Prostate gland (tissue), 2 donors: ENCODE data around the gene PPL. TPM values are rescaled to one million over a fixed set of nuclear protein-coding genes. Genes with fewer than 3 reads are reported as not detected.

ENCODE experiments used
- DNase-seq: peaks from one replicate; pipeline ENCODE4 v3.0.0-alpha.2; 2019; ENCODE audit warnings: low spot score
- H3K27ac ChIP-seq, 2 donors: fragments of 200-600 bp; sonication (generic); 2 replicates each; pipeline ENCODE4 v1.5.1; 2017 to 2019
- H3K27me3 ChIP-seq: fragments of 200-600 bp; sonication (generic); replicated peaks from 2 replicates; pipeline ENCODE4 v1.5.1; 2019; ENCODE audit not compliant: insufficient read depth
- H3K36me3 ChIP-seq, 2 donors: fragments of 200-600 bp; sonication (generic); 1 replicate in 1 of 2; 2 replicates in 1 of 2; pipeline versions ENCODE4 v1.5.1 to v1.8.1; 2017 to 2019
- H3K4me1 ChIP-seq: fragments of 200-600 bp; sonication (generic); replicated peaks from 2 replicates; pipeline ENCODE4 v1.5.1; 2019
- H3K4me3 ChIP-seq, 2 donors: fragments of 200-600 bp; sonication (generic); 2 replicates each; pipeline ENCODE4 v1.5.1; 2017 to 2019
- H3K9me3 ChIP-seq: fragments of 200-600 bp; sonication (generic); 2 replicates; pipeline ENCODE4 v1.5.1; 2017
- CTCF ChIP-seq, 4 experiments: fragments of 200-600 bp in 2 of 4; fragments of 450-650 bp in 2 of 4; sonication (generic) in 2 of 4; IDR thresholded peaks; 1 replicate in 3 of 4; 2 replicates in 1 of 4; pipeline ENCODE4 v1.5.1; 2016 to 2019; ENCODE audit warnings: antibody characterized with exemption in 4 of 4, mild to moderate bottlenecking in 2 of 4, moderate library complexity in 2 of 4
- POLR2A ChIP-seq: fragments of 450-650 bp; IDR thresholded peaks from one replicate; pipeline ENCODE4 v1.6.1; 2016; ENCODE audit warnings: antibody characterized with exemption, mild to moderate bottlenecking
- POLR2AphosphoS5 ChIP-seq: sonication (generic); formaldehyde crosslinking; IDR thresholded peaks from one replicate; pipeline ENCODE4 v1.6.1; 2017; ENCODE audit warnings: antibody characterized with exemption
- WGBS: methylation state at CpG from one replicate; pipeline ENCODE4 v1.1.5; 2018; 5-methylcytosine and 5-hydroxymethylcytosine counted together
- intact Hi-C: fragments of 100-400 bp; cut with DNase I; formaldehyde crosslinking; loops from one replicate; pipeline ENCODE4 v1.14.2; 2022
- total RNA-seq, 2 donors: library from RNA; depleted of rRNA; stranded (reverse); fragments of >200 nt; gene quantifications; one replicate each; pipeline ENCODE4 v1.1.0, GENCODE V29; 2016

The PPL gene
- total RNA-seq, 2 donors from 2014 or later, result 39.4 to 64.3 TPM

GRCh38 chr16:4868026-4868425, 68.9 kb downstream of the PPL start:
- H3K4me3 ChIP-seq, result no peak overlapping the region
- H3K4me1 ChIP-seq, result peaks cover 5% of the 10 kb centered on the region
- H3K27ac ChIP-seq, result no peak overlapping the region
- H3K9me3 ChIP-seq, result no peaks in the 10 kb centered on the region
- peaks cover 0 to 4% of the 10 kb centered on the region in 2 donors for H3K36me3 ChIP-seq
- H3K27me3 ChIP-seq, result no peaks in the 10 kb centered on the region
- intact Hi-C loops, result no loop called here
- 97% methylated on average over 5 of the region's 5 CpGs for WGBS
- no peak for TF ChIP-seq POLR2AphosphoS5
- TF ChIP-seq CTCF (IDR thresholded peaks at IDR 0.05), result no peak
- no peak for TF ChIP-seq POLR2A
- no peak for DNase-seq

DNA sequence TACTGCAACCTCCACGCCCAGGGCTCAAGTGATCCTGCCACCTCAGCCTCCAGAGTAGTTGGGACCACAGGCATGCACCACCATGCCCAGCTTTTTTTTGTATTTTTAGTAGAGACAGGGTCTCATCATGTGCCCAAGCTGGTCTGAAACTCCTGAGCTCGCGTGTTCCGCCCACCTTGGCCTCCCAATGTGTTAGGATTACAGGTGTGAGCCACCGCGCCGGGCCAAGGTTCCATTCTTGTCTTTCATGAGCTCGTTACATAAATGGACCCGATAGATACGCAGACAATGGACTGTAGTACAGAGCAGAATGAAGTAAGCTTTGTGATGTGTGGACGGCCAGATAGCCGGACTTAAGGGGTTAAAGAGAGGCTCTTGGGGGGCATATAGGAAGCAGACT, 70.4 kb downstream of the PPL start:
- Histone ChIP-seq H3K4me1 (peaks cover 5% of the 10 kb centered on the region), H3K36me3 (peaks cover 0 to under 1% of the 10 kb centered on the region in 2 donors), H3K9me3 (no peaks in the 10 kb centered on the region), H3K27me3 (no peaks in the 10 kb centered on the region), H3K27ac (no peak overlapping the region), H3K4me3 (no peak overlapping the region)
- TF ChIP-seq POLR2A, result no peak
- TF ChIP-seq POLR2AphosphoS5, result no peak
- TF ChIP-seq CTCF (IDR thresholded peaks at IDR 0.05), result no peak
- no peak for DNase-seq
- intact Hi-C loops, result no loop called here
- 97% methylated on average over 12 of the region's 12 CpGs for WGBS

GRCh38 chr16:4865231-4865860, 71.6 kb downstream of the PPL start:
- H3K9me3 ChIP-seq, result no peaks in the 10 kb centered on the region
- H3K4me3 ChIP-seq, result no peak overlapping the region
- no peaks in the 10 kb centered on the region for H3K36me3 ChIP-seq
- no peaks in the 10 kb centered on the region for H3K27me3 ChIP-seq
- intact Hi-C loops, result no loop called here
- no peaks in the 10 kb centered on the region for H3K4me1 ChIP-seq
- no peak overlapping the region for H3K27ac ChIP-seq
- TF ChIP-seq POLR2A (no peak), CTCF (IDR thresholded peaks at IDR 0.05) (no peak), POLR2AphosphoS5 (no peak)
- WGBS, result 94% methylated on average over 13 of the region's 13 CpGs
- DNase-seq, result no peak

- Histone ChIP-seq H3K4me1 (no peaks in the 10 kb centered on the region), H3K27me3 (no peaks in the 10 kb centered on the region), H3K36me3 (peaks cover 0 to 6% of the 10 kb centered on the region in 2 donors), H3K4me3 (no peak overlapping the region), H3K9me3 (no peaks in the 10 kb centered on the region), H3K27ac (no peak overlapping the region)
- 79% methylated on average over 3 of the region's 3 CpGs for WGBS
- no peak for DNase-seq
- intact Hi-C loops, result no loop called here
- no peak for TF ChIP-seq POLR2A
- no peak for TF ChIP-seq POLR2AphosphoS5
- no peak for TF ChIP-seq CTCF (IDR thresholded peaks at IDR 0.05)
These were observed 72.2 kb downstream of the PPL start for GRCh38 chr16:4864728-4865127.

DNA sequence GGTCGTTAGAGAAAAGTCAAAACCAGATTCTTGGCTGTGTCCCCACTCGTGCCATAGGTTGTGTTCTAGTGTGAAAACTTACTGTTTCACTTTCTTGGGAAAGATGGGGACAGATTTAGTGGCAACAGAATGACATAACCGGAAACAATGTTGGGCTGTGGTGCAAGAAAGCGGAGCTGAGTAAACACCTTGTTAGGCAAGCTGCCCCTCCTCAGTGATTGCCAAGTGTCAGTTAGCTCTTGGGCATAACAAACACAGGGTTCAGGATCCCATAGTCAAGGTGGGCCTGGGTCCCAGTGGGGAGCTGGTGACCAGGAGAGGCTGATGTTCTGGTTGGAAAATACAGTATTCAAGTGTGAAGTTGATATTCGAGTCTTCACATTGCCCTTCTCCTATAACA, 74.3 kb downstream of the PPL start:
- peak; percentile 44 for TF ChIP-seq POLR2AphosphoS5
- TF ChIP-seq POLR2A, result no peak
- no peak for TF ChIP-seq CTCF (IDR thresholded peaks at IDR 0.05)
- no peak for DNase-seq
- Histone ChIP-seq H3K9me3 (no peaks in the 10 kb centered on the region), H3K27ac (peak overlapping the region in 1 of 2 donors; percentile 13), H3K4me3 (no peak overlapping the region), H3K4me1 (no peaks in the 10 kb centered on the region), H3K36me3 (peaks cover 0 to 17% of the 10 kb centered on the region in 2 donors), H3K27me3 (no peaks in the 10 kb centered on the region)
- intact Hi-C loops, result no loop called here
- 49% methylated on average over 5 of the region's 5 CpGs for WGBS
